NOMO-1 (cell line): ENCODE results near the gene ARID1B.

Source experiments
- DNase-seq, 2 experiments: peaks; one replicate each; lab custom pipeline; 2025; ENCODE audit not compliant: unreplicated experiment in 2 of 2; lab: John Stamatoyannopoulos, UW

Gene ARID1B

DNA sequence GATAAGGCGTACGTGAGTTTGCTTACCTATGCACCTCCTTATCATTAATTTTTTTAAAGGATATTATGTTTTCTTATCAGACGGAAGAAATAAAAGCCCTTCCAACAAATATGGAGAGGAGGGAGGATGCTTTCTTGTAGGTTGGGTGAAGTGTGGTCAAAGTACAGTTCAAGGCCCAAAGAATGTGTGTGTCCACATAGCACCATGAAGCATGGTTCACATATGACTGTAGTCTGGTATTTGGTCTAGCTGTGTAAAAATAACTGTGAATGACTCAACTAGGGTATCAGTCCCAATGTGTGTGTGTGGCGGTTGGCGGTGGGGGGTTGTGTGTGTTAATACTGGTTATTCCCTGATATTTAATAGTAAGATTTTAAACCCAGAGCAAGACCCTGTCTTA lies 333.4 kb downstream of the ARID1B start:
- DNase-seq = no peak

DNA sequence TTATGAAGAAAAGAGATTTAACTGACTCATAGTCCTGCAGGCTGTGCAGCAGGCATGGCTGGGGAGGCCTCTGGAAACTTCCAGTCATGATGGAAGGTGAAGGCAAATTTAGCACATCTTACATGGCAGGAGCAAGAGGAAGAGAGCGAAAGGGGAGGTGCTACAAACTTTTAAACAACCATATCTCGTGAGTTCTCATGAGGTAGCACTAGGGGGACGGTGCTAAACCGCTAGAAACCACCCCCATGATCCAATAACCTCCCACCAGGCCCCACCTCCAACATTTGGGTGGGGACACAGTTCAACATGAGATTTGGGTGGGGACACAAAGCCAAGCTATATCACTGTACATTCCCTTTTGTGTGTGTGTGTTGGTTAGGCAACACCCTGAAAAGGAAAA lies 336.2 kb downstream of the ARID1B start:
- DNase-seq = no peak

DNA sequence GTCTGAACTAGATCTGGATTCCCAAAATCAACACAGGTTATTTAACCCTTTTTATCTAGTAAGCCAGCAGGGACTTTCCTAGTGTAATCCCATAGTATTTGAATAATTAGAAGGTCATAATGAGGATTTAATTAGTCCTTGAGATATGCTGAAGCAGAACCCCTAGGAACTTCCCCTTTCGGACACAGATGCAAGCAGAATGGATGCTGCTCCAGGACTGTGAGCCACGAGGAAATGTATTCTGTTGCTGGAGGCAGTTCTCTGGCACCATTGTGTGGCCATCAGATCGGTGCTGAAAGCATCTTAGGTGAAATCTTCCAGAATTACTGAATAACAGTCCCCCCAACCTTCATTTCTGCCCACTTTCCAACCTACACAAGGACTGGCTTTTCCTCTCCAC lies 339.2 kb downstream of the ARID1B start:
- no peak for DNase-seq

DNA sequence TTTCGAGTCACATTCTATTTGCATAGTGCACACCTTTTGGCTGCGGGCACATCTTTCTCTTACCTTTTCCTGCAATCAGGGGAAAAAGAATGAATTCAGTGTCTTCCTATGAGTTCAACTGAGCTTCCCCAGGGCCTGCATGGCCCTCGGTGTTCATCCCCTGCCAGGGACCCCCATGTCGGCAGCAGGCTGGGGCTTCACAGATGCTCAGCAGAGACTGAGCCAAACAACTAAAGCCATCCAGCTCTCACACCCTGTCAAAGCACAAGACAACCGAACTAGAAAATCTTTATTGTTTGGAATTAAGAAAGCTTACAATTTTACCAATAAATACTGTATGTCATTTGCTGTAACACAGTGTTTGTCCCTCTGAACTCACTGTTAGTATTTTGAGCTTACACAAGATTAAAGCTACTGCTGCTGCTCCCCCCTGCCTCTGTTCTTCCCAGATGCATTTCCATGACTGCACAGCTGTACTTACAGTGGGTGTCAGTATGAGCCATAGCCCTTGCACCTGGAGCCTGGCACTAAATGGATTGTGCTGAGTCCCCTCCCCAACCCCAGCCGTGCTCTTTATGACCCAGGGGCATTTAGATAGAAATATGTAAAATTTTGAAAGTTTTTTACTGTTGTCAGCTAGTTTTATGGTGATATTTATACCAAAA lies 340.4 kb downstream of the ARID1B start:
- no peak for DNase-seq

DNA sequence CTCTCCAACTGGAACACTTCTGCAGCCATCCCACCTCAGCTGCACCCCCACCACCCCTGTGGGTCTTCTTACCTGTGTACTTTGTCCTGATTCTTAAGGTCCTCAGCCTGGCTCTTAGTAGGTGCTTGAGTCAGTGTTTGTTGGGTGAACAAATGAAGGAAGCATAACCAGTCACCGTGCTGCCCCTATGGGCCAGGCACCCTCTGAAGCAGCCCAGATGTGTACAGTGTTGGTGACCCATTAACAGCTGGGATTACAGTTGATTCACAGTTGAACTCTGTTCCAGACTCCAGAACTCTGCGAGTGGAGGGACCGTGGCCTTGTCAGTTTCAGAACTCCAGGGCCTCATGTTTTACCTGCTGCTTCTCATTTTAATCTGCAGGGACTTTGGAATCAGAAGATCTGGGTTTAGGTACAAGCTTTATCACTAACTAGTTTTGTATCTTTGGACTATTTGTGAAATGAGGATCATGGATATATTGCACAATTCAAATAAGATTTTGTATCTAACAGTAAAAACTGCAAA lies 342.4 kb downstream of the ARID1B start:
- no peak for DNase-seq

DNA sequence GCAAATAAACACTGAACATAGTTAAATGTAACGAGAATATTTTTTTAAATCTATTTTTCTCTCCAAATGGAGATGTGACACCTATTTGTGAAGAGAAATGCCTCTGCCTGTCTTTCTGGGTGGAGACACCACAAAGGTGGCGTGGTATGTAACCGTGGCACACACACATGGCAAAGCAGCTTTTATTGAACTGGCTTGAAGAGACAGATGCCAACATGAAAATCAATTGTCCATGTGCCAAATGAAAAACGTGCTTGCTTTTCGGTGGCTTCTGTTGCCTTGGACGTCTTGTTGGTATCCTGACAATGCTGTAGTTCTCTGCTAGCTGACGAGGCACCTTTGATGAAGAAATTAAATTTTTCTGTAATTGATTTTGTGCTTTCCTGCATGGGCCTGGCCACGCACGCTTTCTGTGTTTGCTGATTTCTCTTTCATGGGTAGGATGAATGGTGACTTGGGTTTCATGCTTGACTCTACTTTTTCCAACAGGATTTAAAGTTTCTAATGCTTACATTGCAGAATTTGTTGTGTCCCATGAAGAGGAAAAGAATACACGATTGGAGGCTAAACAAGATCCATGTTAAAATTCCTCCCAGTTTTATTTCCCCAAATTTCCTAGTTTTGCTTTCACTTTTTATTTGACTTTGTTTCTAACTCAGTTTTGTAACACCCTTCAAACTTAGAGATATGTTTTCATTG lies 343.5 kb downstream of the ARID1B start:
- no peak for DNase-seq

DNA sequence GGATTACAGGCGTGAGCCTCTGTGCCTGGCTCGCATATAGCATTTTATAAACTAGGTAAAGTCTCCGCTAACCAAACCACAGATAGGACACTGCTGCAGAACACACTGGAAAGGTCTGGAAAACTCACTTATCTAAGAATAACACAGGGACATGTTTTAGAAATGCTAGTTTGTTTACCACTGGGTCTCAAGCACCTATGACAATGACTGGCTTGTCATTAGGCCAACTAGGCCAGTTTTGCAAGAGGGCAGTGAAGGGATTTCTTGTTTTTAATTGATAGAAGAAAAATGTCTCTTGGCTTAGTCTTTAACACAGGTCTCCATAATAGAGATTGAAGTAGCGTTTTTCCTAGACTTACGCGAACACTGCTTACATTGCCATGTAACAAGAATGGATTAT lies 344.7 kb downstream of the ARID1B start:
- no peak for DNase-seq

DNA sequence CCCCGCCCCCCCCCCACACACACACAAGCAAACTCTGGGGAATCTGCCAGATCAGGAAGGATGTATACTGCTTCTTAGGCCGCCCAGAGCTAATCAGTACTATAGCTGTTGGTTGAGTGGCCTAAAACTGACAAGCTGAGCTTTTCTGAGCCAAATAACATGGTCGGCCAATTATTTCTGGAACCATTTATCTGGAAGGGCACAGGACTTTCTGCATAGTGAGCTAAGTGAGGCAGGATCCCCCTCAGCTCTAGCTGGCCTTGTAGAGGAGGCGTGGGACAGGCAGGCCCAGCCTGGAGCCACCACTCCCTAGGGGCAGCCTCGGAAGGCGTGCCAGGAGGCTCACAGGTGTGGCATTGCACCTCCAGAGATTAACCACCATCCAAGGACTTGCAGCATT lies 346.1 kb downstream of the ARID1B start:
- no peak for DNase-seq

DNA sequence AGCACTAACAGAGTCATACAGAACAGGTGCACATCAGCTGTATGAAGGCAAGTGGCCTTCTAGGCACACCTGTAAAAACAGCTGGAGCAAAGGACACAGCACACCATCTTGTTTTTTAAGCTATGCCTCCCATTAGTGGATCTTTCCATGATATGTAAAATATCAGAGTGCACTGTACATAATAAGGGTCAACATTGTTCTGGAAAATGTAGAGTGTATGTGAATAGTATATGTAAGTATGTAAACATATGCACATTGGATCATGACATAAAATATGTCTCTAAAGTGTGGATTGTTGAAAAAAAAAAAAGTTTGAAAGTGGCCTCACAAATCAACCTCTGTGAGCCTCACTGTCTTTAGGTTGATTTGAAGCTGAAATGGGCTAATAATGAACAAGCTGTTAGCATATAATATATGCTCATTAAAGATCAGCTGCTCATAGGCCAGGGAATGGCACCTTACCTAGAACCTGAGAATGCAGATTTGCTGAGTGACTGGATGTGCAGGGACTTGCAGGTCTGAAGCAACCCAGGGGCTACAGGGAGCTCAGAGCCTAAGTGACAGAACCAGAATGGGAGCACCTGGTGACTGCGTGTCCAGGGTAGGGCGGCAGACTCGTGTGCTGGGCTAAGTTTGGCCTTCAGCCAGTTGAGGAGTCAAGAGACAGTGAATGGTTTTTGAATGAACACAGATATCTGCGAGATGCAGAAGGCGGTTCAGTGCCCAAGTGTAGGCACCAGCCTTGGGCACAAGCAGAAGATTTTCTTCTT lies 347.5 kb downstream of the ARID1B start:
- no peak for DNase-seq

DNA sequence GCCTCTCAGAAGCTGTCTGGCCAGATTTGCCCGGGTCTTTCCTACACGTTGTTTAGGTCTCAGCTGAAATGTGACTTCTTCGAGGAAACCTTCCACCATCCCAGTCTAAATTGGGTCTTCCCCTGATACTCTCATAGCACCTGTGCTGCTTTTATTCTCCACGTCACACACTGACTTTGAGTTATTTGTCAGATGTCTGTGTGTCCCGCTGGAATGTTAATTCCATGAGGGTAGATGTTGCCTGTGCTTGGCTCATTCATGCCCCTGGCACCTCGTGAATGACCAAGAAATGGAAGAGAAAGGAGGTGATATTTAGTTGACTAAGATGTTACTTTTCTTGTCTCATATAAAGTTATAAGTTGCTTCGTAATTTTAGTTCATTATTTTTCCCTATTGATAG lies 348.4 kb downstream of the ARID1B start:
- no peak for DNase-seq

DNA sequence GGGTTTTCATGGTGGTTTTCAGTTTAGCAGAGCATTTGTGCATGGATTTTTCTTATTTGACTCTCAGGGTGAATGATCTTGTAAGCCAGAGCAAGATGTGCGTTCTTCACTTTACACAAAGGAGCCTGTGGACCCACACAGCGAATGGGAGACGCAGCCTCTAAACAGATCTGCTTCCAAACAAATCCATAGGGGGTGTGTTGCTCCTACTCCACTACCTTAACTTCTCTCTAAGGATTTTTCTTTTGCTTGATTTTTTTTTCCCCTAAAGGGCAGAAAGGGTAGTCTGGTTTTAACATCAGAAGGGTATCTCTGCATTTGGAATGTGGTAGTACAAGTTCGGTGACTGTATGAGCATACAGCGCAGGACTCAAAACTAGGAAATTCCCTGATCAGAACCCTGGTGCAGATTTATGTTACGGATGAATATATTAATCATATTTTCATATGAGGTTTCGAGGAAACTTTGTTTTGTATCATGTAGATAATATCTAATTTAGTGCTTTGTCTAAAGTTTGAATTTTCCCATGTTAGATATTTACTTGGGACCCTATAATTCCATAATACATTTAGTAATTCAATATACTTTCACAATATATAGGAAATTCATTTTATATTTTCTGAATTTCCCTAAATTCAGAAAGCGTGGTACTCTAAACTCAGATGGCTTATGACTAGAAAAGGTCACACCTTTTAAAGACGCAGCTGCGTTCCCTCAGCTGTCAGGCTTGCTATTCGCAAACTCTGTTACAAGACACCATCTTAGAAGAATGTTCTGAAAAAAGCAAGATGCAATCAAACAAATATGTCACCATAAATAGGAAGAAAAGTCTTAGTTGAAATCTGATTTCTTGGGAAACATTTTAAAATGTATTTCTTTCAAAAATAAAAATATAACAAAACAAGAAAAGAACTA lies 349.3 kb downstream of the ARID1B start:
- DNase-seq = no peak

DNA sequence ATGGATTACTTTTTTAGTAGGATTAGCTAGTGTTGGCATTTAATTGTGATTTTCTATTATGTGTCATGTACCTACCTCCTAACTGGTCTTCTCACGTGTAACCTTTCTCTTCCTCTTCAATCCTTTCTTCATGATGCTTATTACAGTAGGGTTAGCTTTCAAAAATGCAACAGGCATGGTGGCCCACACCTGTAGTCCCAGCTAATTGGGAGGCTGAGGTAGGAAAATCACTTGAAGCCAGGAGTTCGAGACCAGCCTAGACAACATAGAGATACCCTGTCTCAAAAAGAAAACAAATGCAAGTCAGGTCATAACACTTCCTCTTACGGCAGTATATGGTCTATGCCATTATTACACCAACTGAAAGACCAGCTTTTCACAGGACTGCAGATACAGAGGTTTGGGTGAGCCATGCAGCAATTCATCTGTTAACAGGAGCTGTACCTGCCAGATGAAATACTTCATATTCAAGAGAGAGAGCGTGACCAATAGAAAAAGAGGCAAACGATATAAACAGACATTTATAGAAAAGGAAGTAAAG lies 351.1 kb downstream of the ARID1B start:
- DNase-seq = no peak

DNA sequence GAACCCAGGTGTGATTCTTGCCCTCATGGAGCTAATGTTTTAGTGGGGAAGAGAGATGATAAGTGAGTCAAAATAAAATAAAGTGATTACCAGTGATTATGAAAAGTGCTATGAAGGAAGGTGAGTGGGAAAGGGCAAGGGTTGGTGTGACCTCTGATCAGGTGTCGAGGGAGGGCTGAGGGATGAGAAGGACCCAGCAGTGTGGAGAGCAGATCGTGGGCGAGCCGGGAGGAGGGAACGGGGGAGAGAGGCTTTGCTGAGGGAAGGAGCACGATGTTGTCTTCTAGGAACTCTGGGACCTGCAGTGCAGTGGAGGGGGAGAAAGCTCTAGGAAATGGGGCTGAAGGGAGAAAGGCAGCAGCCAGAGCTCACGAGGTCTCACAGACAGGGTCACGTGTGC lies 354.1 kb downstream of the ARID1B start:
- DNase-seq = no peak

DNA sequence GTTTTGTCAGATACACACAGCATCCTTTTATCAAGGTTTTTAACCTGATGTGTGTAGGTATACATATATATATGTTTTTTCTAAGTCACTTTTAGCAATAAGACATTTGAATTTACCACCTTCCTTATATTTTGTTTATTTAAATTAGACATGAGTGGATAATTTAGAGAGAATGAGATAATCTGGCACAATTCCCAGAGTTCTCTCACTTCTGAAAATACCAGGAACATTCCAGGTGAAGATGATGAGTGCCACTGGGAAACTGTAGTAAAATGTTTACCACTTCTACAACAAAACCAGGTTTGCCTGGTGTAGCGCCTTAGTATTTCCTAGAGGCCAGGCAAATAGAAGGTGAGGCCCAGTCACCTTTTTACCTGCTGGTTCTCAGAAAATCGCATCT lies 356.7 kb downstream of the ARID1B start:
- DNase-seq = no peak

DNA sequence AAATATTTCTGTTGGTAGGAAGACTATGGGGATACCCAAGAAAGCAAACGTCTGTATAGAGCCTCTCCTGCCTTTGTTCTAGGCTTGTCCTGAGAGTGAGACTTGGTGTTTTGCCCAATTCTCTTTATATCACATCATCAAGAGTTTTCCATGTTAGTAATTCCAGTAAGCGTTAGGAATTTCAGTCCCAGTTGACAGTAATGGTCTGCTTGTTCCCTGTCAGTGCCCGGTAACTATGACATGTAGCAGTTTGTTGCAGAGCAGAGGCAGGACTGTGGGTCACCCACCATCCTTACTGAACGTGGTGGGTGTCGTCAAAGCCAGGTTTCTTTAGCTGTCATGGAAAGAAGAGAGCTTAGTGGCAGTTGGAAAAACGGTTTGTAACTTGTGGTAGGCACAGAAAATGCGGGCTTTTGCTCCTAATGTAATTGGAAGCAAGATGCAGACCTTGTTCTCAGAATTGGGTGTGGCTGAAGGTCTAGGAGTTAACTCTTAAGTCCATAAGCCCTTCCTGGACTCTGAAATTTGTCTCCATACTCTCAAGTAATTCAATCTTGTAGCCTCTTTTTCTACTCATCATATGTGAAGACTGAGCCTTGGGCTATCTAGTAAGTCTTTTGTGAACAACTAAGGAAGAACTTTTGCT lies 357.3 kb downstream of the ARID1B start:
- no peak for DNase-seq

DNA sequence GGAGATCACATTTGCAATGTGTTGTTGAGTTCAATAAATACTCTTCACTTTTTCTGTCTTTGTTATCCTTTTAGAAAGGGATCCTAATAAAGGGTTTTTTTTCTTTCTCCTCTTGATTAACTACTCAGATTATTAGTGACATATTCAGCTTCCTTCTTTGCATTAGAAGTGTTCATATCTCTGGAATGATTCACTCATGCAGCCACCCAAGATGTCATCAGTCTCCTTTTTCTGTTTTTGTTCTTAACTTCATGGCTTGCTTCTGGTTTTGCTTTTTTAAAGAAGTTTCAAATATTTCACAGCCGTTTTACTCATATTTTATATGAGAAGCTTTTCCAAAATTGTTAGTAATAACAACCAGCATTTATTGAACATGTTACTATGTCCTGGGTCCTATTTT lies 358.5 kb downstream of the ARID1B start:
- no peak for DNase-seq

DNA sequence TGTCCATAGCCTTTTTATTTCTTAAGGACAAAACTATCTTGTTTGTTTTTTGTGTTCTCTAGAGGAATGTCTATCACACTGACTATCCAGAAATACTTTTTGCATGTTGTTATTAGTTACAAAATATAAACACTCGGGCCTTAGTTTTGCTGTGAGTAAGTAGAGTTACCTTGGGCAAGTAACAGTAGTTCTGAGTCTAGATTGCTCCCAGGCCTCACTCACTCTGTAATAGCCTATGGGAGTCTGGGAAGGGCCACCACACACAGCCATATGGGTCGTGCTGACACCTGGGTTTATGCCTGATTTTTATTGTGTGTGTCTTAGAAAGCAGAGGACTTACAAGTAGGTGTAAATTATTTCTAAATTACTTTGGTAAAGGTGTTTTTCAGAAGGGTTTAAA lies 360.3 kb downstream of the ARID1B start:
- no peak for DNase-seq

DNA sequence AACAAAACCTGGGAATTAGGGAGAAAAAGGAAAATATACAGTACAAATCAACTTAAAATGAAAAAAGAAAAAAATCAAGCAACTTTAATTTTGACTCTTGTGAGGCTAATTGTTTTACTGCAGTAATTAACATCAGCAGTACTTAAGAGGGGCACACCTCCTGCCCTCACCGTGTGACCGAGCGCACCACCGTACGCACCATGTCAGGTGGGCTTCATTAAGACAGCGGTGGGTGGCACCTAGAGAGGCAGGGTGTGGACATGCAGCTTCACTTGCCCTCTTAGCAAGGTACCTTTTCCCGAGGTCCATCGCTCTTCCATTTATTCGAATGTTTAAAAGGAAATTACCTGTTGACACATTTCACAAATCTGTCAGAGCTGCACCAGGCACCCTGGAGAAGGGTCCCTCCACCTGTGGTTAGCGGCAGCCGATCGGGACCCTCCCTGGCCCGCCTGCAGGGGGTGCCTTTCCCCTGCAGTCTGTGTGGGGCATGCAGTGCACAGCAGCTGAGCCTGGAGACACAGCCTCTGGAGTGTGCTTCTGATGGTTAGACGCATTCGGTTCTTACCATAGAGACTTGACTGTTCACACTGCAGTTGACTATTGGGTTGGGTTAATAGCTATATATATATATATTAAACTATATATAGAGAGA lies 362.0 kb downstream of the ARID1B start:
- no peak for DNase-seq

DNA sequence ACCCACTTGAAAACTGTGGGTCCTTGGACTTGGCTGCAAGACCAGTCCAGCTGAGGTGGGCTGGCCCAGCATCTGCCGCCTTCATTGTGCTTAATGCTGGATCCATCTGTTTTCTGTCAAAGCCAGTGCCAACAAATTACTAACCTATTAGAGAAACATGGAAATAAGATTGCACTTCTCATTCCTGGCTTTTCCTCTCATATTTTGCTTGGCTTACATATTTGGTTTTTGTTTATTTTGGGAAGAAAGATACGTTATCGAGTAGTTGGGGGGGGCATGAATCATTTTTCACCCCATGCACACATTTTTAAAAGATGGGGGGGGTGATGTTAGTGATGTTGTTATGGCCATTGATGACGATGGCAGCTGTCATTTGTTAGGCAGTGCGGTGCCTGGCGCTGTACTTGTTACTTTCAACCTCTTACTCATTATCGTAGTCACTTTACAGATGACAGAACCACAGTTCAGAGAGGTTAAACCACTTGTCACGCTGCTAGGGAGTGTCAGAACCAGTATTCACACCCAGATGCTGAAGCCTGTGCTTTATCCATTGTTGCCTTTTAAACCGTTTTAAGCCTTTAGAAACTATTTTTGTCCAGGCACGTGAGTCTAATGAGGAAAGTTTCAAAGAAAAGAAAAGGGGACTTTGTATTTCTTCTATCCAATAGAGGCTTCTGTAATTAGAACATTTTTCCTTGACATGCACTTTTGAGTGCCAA lies 366.2 kb downstream of the ARID1B start:
- DNase-seq = no peak
